ENCODE results near the gene PLXNA4.

- TF ChIP-seq, protein P1, sequence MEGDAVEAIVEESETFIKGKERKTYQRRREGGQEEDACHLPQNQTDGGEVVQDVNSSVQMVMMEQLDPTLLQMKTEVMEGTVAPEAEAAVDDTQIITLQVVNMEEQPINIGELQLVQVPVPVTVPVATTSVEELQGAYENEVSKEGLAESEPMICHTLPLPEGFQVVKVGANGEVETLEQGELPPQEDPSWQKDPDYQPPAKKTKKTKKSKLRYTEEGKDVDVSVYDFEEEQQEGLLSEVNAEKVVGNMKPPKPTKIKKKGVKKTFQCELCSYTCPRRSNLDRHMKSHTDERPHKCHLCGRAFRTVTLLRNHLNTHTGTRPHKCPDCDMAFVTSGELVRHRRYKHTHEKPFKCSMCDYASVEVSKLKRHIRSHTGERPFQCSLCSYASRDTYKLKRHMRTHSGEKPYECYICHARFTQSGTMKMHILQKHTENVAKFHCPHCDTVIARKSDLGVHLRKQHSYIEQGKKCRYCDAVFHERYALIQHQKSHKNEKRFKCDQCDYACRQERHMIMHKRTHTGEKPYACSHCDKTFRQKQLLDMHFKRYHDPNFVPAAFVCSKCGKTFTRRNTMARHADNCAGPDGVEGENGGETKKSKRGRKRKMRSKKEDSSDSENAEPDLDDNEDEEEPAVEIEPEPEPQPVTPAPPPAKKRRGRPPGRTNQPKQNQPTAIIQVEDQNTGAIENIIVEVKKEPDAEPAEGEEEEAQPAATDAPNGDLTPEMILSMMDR (IDR thresholded peaks at IDR 0.05) = no peak
- TF ChIP-seq POLR2A (IDR thresholded peaks at IDR 0.05) = no peak
These were observed 91.1 kb downstream of the PLXNA4 start for GRCh38 chr7:132485136-132485535.

All from body of pancreas (tissue), 4 donors.